Measurements from ENCODE around the gene IGSF21. TPM values are rescaled to one million over a fixed set of nuclear protein-coding genes. Genes with fewer than 3 reads are reported as not detected.

The IGSF21 gene
- polyA plus RNA-seq, 3 donors: not detected

DNA sequence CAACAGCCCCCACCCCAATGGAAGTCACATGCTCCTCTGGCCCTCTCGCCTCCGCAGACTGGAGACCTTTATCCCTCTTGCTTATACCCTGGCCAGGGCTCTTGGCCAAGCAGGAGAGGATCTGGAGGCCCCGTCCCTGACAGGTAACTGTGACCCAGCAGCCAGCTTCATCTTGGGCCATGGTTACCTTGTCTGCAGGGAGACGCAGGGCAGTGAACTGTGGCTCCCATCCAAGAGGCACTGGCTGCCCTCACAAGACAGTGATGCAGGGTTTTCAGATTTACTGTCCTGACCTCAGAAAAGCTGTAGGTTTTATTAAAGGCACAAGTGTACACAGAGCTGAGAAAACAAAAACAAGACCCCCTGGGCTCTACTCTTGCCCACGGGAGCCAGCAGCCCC lies 276.5 kb downstream of the IGSF21 start:
- Histone ChIP-seq H2AFZ (ENCODE audit: insufficient read depth, low read depth, low read length, poor library complexity, severe bottlenecking) (no peak overlapping the region), H3K36me3 (replicated peaks in 1 of 2; ENCODE audit: control insufficient read depth in 1 of 2, insufficient read depth in 2 of 2, low read length in 2 of 2) (no peaks in the 10 kb centered on the region), H4K20me1 (ENCODE audit: insufficient read depth, low read length) (no peaks in the 10 kb centered on the region), H3K9ac (ENCODE audit: insufficient read depth, low read length, poor library complexity, severe bottlenecking) (no peak overlapping the region), H3K4me2 (replicated peaks; ENCODE audit: extremely low read depth, low read length, poor library complexity, severe bottlenecking) (no peak overlapping the region), H3K27me3 (ENCODE audit: control insufficient read depth in 2 of 2, insufficient read depth in 2 of 2, low read length in 2 of 2) (peaks cover 0 to 4% of the 10 kb centered on the region in 2 donors), H3K9me3 (replicated peaks in 1 of 2; ENCODE audit: control insufficient read depth in 1 of 2, insufficient read depth in 1 of 2, low read length in 2 of 2) (peaks cover 0 to 3% of the 10 kb centered on the region in 2 donors), H3K79me2 (ENCODE audit: insufficient read depth, low read length) (no peaks in the 10 kb centered on the region), H3K4me3 (replicated peaks in 1 of 3; ENCODE audit: low read depth in 2 of 3, low read length in 3 of 3) (no peak overlapping the region), H3K4me1 (ENCODE audit: control insufficient read depth in 1 of 2, insufficient read depth in 2 of 2, low read length in 2 of 2) (no peaks in the 10 kb centered on the region), H3K27ac (ENCODE audit: low read depth in 1 of 2, low read length in 2 of 2) (no peak overlapping the region)
- H3K4me3 Mint-ChIP-seq: no peak overlapping the region
- peaks cover 0 to 10% (median 2%) of the 10 kb centered on the region in 7 donors for H3K9me3 Mint-ChIP-seq
- no peaks in the 10 kb centered on the region for H3K4me1 Mint-ChIP-seq
- TF ChIP-seq, protein P1, sequence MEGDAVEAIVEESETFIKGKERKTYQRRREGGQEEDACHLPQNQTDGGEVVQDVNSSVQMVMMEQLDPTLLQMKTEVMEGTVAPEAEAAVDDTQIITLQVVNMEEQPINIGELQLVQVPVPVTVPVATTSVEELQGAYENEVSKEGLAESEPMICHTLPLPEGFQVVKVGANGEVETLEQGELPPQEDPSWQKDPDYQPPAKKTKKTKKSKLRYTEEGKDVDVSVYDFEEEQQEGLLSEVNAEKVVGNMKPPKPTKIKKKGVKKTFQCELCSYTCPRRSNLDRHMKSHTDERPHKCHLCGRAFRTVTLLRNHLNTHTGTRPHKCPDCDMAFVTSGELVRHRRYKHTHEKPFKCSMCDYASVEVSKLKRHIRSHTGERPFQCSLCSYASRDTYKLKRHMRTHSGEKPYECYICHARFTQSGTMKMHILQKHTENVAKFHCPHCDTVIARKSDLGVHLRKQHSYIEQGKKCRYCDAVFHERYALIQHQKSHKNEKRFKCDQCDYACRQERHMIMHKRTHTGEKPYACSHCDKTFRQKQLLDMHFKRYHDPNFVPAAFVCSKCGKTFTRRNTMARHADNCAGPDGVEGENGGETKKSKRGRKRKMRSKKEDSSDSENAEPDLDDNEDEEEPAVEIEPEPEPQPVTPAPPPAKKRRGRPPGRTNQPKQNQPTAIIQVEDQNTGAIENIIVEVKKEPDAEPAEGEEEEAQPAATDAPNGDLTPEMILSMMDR (IDR thresholded peaks at IDR 0.05): no peak
- no peak overlapping the region for H3K27ac Mint-ChIP-seq
- intact Hi-C loops (cut with micrococcal nuclease): no loop called here
- WGBS (ENCODE audit: insufficient coverage): 75% methylated on average over 4 of the region's 5 CpGs
- H3K36me3 Mint-ChIP-seq: no peaks in the 10 kb centered on the region
- no peak for DNase-seq
- H3K27me3 Mint-ChIP-seq (ENCODE audit: low read depth in 3 of 3): peaks cover 16 to 18% (median 18%) of the 10 kb centered on the region in 3 donors

DNA sequence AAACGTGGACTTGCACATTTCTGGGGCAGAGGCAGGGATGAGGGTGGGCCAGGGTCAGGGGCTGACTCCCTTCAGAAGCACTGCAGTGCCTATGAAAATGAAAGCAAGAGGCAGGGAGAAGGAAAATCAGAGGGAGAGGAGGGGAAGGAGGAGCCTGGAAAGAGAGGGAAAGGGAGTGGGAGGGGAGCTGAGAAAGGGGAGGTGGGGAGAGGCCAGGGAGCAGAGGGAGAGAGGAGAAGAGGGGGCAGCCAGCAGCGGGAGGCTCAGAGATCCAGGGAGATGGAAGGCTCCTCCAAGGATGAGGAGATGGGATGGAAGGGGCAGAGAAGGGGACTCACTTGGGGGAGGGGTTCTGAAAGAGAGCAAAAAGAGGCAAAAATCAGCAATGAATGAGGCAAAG lies 276.9 kb downstream of the IGSF21 start:
- peaks cover 16 to 21% (median 18%) of the 10 kb centered on the region in 3 donors for H3K27me3 Mint-ChIP-seq (ENCODE audit: low read depth in 3 of 3)
- Histone ChIP-seq H4K20me1 (ENCODE audit: insufficient read depth, low read length) (no peaks in the 10 kb centered on the region), H3K9ac (ENCODE audit: insufficient read depth, low read length, poor library complexity, severe bottlenecking) (no peak overlapping the region), H3K4me2 (replicated peaks; ENCODE audit: extremely low read depth, low read length, poor library complexity, severe bottlenecking) (no peak overlapping the region), H2AFZ (ENCODE audit: insufficient read depth, low read depth, low read length, poor library complexity, severe bottlenecking) (no peak overlapping the region), H3K79me2 (ENCODE audit: insufficient read depth, low read length) (no peaks in the 10 kb centered on the region), H3K36me3 (replicated peaks in 1 of 2; ENCODE audit: control insufficient read depth in 1 of 2, insufficient read depth in 2 of 2, low read length in 2 of 2) (no peaks in the 10 kb centered on the region), H3K27me3 (ENCODE audit: control insufficient read depth in 2 of 2, insufficient read depth in 2 of 2, low read length in 2 of 2) (peaks cover 0 to 4% of the 10 kb centered on the region in 2 donors), H3K4me3 (replicated peaks in 1 of 3; ENCODE audit: low read depth in 2 of 3, low read length in 3 of 3) (no peak overlapping the region), H3K9me3 (replicated peaks in 1 of 2; ENCODE audit: control insufficient read depth in 1 of 2, insufficient read depth in 1 of 2, low read length in 2 of 2) (peaks cover 0 to 3% of the 10 kb centered on the region in 2 donors), H3K27ac (ENCODE audit: low read depth in 1 of 2, low read length in 2 of 2) (no peak overlapping the region), H3K4me1 (ENCODE audit: control insufficient read depth in 1 of 2, insufficient read depth in 2 of 2, low read length in 2 of 2) (no peaks in the 10 kb centered on the region)
- DNase-seq: no peak
- H3K4me1 Mint-ChIP-seq: no peaks in the 10 kb centered on the region
- H3K4me3 Mint-ChIP-seq: no peak overlapping the region
- H3K27ac Mint-ChIP-seq: no peak overlapping the region
- peaks cover 0 to 6% (median 2%) of the 10 kb centered on the region in 7 donors for H3K9me3 Mint-ChIP-seq
- intact Hi-C loops (cut with micrococcal nuclease): no loop called here
- no peaks in the 10 kb centered on the region for H3K36me3 Mint-ChIP-seq
- WGBS (ENCODE audit: insufficient coverage): 20% methylated on average over 2 of the region's 2 CpGs
- TF ChIP-seq, protein P1 (IDR thresholded peaks at IDR 0.05): no peak
